Stomach (tissue), 4 donors: ENCODE measurements around the gene OR5H15.

Experiments used
- CTCF ChIP-seq, 7 experiments: fragments of 450-650 bp in 4 of 7; fragments of 200-600 bp in 3 of 7; sonication (generic) in 3 of 7; IDR thresholded peaks; one replicate each; pipeline ENCODE4 v1.5.1; 2016 to 2019; ENCODE audit warnings: antibody characterized with exemption in 7 of 7, control low read depth in 2 of 7, mild to moderate bottlenecking in 1 of 7
- POLR2A ChIP-seq, 4 donors: fragments of 450-650 bp; IDR thresholded peaks; one replicate each; pipeline ENCODE4 v1.6.1; 2016; ENCODE audit warnings: antibody characterized with exemption in 4 of 4, control low read depth in 2 of 4, mild to moderate bottlenecking in 1 of 4, moderate library complexity in 1 of 4
- POLR2AphosphoS5 ChIP-seq, 3 donors: sonication (generic); formaldehyde crosslinking; IDR thresholded peaks; one replicate each; pipeline ENCODE4 v1.6.1; 2016; ENCODE audit warnings: antibody characterized with exemption in 3 of 3

GRCh38 chr3:98199020-98199419, 32.5 kb downstream of the OR5H15 start:
- TF ChIP-seq CTCF (IDR thresholded peaks at IDR 0.05) (no peak), POLR2AphosphoS5 (IDR thresholded peaks at IDR 0.05) (no peak), POLR2A (IDR thresholded peaks at IDR 0.05) (no peak)
